Fibroblast of lung (primary cell): ENCODE measurements around the gene NRP1.

Experiments
- CTCF ChIP-seq, 2 donors: IDR thresholded peaks in 1 of 2; conservative IDR thresholded peaks in 1 of 2; 1 replicate in 1 of 2; 2 replicates in 1 of 2; pipeline ENCODE4 v1.5.1; 2011 to 2012; ENCODE audit warnings: low read length in 2 of 2, control low read depth in 1 of 2, inconsistent platforms in 1 of 2, low read depth in 1 of 2, mild to moderate bottlenecking in 1 of 2
- EZH2 ChIP-seq: IDR thresholded peaks from 2 replicates; pipeline ENCODE4 v1.5.1; 2012; ENCODE audit warnings: low read length, control low read depth, mild to moderate bottlenecking; ENCODE audit errors: missing control alignments

DNA sequence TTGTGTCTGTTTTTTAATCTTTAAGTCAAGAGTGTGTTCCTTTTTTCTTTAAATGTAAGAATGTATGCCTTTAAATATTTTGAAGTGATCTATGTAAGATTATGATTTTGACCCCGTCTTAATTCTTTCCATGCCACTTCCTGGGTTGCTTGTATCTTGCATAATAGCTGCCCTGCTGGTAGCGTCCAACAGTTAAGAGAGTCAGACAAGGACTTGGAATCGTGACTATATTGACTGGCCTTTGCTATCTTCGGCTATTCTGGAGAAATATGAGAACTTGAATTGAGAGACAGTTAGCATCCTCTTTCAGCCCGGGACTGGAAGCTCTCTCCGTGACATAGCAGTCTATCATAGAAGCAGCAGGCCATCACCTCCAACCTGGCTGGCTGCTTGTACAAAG is 13.0 kb downstream of the NRP1 start:
- TF ChIP-seq CTCF (conservative IDR thresholded peaks at IDR 0.05 in 1 of 2, IDR thresholded peaks at IDR 0.05 in 1 of 2; ENCODE audit: low read depth in 1 of 2, low read length in 2 of 2) (no peak), EZH2 (no peak)
